GM23338 (cell line): Measurements from ENCODE around the gene PRIMPOL. TPM values are rescaled to one million over a fixed set of nuclear protein-coding genes. Genes with fewer than 3 reads are reported as not detected.

Experiments used
- ATAC-seq: fragments of 200-7000 bp; cut with Tn5 transposase; 3 replicates; pipeline ENCODE4 v1.9.1; 2020
- DNase-seq: peaks from one replicate; pipeline ENCODE4 v3.0.0-alpha.2; 2015; ENCODE audit warnings: low spot score
- H2AFZ ChIP-seq: fragments of 200-600 bp; sonication (generic); 2 replicates; pipeline ENCODE4 v1.8.0; 2016; ENCODE audit warnings: antibody characterized with exemption, mild to moderate bottlenecking, moderate library complexity
- H3F3A ChIP-seq: fragments of 200-600 bp; sonication (generic); replicated peaks from 2 replicates; pipeline ENCODE4 v1.8.0; 2017; ENCODE audit warnings: antibody characterized with exemption, mixed run types, low read depth
- H3K27ac ChIP-seq: fragments of 200-600 bp; sonication (generic); 2 replicates; pipeline ENCODE4 v1.6.1; 2016; ENCODE audit warnings: low read depth
- H3K27me3 ChIP-seq: fragments of 200-600 bp; sonication (generic); 2 replicates; pipeline ENCODE4 v1.8.0; 2016; ENCODE audit warnings: mild to moderate bottlenecking, mixed run types, moderate library complexity; ENCODE audit not compliant: insufficient read depth
- H3K36me3 ChIP-seq: fragments of 200-600 bp; sonication (generic); 2 replicates; pipeline ENCODE4 v1.8.0; 2016; ENCODE audit warnings: mild to moderate bottlenecking; ENCODE audit not compliant: insufficient read depth
- H3K4me1 ChIP-seq: fragments of 200-600 bp; sonication (generic); 2 replicates; pipeline ENCODE4 v1.8.0; 2016; ENCODE audit warnings: mild to moderate bottlenecking, moderate library complexity; ENCODE audit not compliant: insufficient read depth
- H3K4me2 ChIP-seq: fragments of 200-600 bp; sonication (generic); 2 replicates; pipeline ENCODE4 v1.7.1; 2017; ENCODE audit warnings: mixed run types
- H3K4me3 ChIP-seq: fragments of 200-600 bp; sonication (generic); 2 replicates; pipeline ENCODE4 v1.6.1; 2016; ENCODE audit warnings: mixed run types
- H3K79me2 ChIP-seq: fragments of 200-600 bp; sonication (generic); replicated peaks from 2 replicates; pipeline ENCODE4 v1.8.0; 2017; ENCODE audit warnings: mild to moderate bottlenecking; ENCODE audit not compliant: insufficient read depth
- H3K9me2 ChIP-seq: fragments of 200-600 bp; sonication (generic); 2 replicates; pipeline ENCODE4 v1.8.0; 2017; ENCODE audit not compliant: insufficient read depth
- H4K20me1 ChIP-seq: fragments of 200-600 bp; sonication (generic); replicated peaks from 2 replicates; pipeline ENCODE4 v1.8.0; 2017; ENCODE audit warnings: mild to moderate bottlenecking; ENCODE audit not compliant: insufficient read depth
- H3K27ac Mint-ChIP-seq: 2 replicates; pipeline ENCODE4 v1.8.0; 2020; ENCODE audit warnings: inconsistent platforms, mild to moderate bottlenecking, moderate library complexity, mixed read lengths
- H3K27me3 Mint-ChIP-seq: 3 replicates; pipeline ENCODE4 v1.8.0; 2022; ENCODE audit warnings: low read depth, mild to moderate bottlenecking, moderate library complexity, mixed read lengths, inconsistent platforms; ENCODE audit not compliant: insufficient read depth, poor library complexity
- H3K36me3 Mint-ChIP-seq: 3 replicates; pipeline ENCODE4 v1.8.0; 2021; ENCODE audit warnings: low read depth, mild to moderate bottlenecking, inconsistent platforms, moderate library complexity, mixed read lengths
- H3K4me1 Mint-ChIP-seq: 3 replicates; pipeline ENCODE4 v1.8.0; 2020; ENCODE audit warnings: mild to moderate bottlenecking, inconsistent platforms, mixed read lengths
- H3K4me3 Mint-ChIP-seq: 3 replicates; pipeline ENCODE4 v1.8.0; 2021; ENCODE audit warnings: moderate library complexity, mild to moderate bottlenecking, inconsistent platforms, mixed read lengths
- H3K9me3 Mint-ChIP-seq: 3 replicates; pipeline ENCODE4 v1.8.0; 2020; ENCODE audit warnings: moderate library complexity, mild to moderate bottlenecking, inconsistent platforms, mixed read lengths
- CREB1 ChIP-seq: fragments of 250-450 bp; sonication (Bioruptor Pico); IDR thresholded peaks from 2 replicates; pipeline ENCODE4 v1.5.0; 2020; ENCODE audit warnings: low read depth, mild to moderate bottlenecking, moderate library complexity
- JUNB ChIP-seq: IDR thresholded peaks from one replicate; pipeline ENCODE4 v1.6.1; 2016; ENCODE audit warnings: antibody characterized with exemption; ENCODE audit not compliant: unreplicated experiment
- ZNF462 ChIP-seq: fragments of 250-450 bp; sonication (Bioruptor Pico); IDR thresholded peaks from 2 replicates; pipeline ENCODE4 v1.5.0; 2020; ENCODE audit warnings: mild to moderate bottlenecking, moderate library complexity
- polyA plus RNA-seq: library from polyadenylated mRNA; unstranded; fragments of >200 nt; fragmentation: Nextera tagmentation; extraction: Ambion mirVana; gene quantifications from 2 replicates; pipeline ENCODE4 v1.2.1, GENCODE V29; 2016
- total RNA-seq: library from RNA; depleted of rRNA; stranded (reverse); fragments of >200 nt; shearing (Covaris generic); gene quantifications from 2 replicates; pipeline ENCODE4 v1.2.3, GENCODE V29; 2014

Gene PRIMPOL
- total and polyA plus RNA-seq, 2 experiments from 2014 or later, result 3.5 to 9.6 TPM

DNA sequence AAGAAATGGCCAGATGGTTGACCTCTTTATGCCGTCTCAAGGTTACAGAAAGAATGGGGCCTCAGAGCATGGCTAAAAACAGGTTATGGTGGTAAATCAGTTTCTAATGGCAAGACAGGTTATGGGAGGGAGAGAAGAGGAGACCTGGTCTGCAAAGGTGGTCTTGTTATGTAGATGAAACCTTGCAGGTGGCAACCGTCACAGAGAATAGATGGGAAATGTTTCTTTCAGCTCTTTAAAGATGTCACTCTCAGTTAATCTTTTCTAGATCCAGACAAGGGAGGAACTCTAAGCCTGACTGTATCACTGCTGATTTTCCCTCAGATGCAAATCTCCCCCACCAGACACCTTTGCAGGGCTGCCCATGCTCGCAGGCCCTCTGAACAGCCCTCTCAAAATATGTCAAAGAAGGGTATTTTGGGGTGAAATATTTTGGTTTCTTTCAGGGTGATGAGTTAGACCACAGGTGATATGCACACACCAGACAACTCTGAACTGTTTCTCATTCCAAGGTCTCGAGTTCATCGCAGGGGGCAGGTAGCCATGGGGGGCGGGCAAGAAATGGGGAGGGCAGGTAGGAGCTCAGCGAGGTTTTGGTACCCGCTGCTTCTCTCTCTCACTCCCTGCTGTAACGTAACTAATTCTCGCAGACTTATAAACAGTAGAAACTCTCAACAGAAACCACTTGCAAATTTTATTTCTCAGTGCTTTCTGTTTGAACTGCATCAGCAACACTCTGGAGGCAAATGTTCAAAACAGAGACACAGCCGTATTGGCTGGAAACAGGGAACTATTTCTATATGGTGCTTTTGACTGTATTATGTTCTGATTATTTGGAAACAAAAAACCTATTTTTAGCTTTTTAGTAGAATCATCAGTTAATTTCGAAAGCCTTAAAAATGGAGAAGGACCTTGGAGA lies 32.6 kb upstream of the PRIMPOL start:
- H4K20me1 ChIP-seq, result no peaks in the 10 kb centered on the region
- peaks cover 7% of the 10 kb centered on the region; the same call in 1 of the 2 replicates for H3K9me2 ChIP-seq
- H3K27me3 ChIP-seq, result no peaks in the 10 kb centered on the region
- Mint-ChIP-seq H3K4me3 (peak overlapping the region; percentile 52), H3K4me1 (peaks cover 20% of the 10 kb centered on the region), H3K9me3 (peaks cover 70% of the 10 kb centered on the region), H3K27me3 (peaks cover 6% of the 10 kb centered on the region), H3K27ac (peak overlapping the region; percentile 50), H3K36me3 (peaks cover 70% of the 10 kb centered on the region)
- DNase-seq, result peak; percentile 54
- no peaks in the 10 kb centered on the region for H3K79me2 ChIP-seq
- H3K4me2 ChIP-seq, result peak overlapping the region; percentile 67
- H3F3A ChIP-seq, result no peaks in the 10 kb centered on the region
- H3K4me1 ChIP-seq, result peaks cover 19% of the 10 kb centered on the region
- TF ChIP-seq CREB1 (CRISPR knock-in tag) (0 out of 2 replicates have a peak, but pooled peaks have one; percentile 15), ZNF462 (CRISPR knock-in tag) (peak; percentile 65; the same call in 1 of the 2 replicates), JUNB (no peak)
- peak; percentile 80 for ATAC-seq
- peak overlapping the region; percentile 31; the same call in 1 of the 2 replicates for H3K4me3 ChIP-seq
- peak overlapping the region; percentile 92 for H3K27ac ChIP-seq
- H2AFZ ChIP-seq, result no peak overlapping the region
- H3K36me3 ChIP-seq, result peaks cover 12% of the 10 kb centered on the region; the same call in 1 of the 2 replicates
